Stimulated activated CD4-positive, alpha-beta T cell treated with anti-CD3 and anti-CD28 coated beads, TNF-alpha, amount 100 ng/mL, for 24 hours (primary cell): ENCODE measurements around the gene MYO10.
"Not testable (repeated sequence)": the region's sequence is repeated elsewhere in the genome, so short reads cannot be mapped to it uniquely, and the experiment has no call there.

Source experiments
- DNase-seq, 3 experiments: peaks; one replicate each; pipeline ENCODE4 v3.0.0-alpha.2; 2020; ENCODE audit warnings: low read depth in 3 of 3

The MYO10 gene

DNA sequence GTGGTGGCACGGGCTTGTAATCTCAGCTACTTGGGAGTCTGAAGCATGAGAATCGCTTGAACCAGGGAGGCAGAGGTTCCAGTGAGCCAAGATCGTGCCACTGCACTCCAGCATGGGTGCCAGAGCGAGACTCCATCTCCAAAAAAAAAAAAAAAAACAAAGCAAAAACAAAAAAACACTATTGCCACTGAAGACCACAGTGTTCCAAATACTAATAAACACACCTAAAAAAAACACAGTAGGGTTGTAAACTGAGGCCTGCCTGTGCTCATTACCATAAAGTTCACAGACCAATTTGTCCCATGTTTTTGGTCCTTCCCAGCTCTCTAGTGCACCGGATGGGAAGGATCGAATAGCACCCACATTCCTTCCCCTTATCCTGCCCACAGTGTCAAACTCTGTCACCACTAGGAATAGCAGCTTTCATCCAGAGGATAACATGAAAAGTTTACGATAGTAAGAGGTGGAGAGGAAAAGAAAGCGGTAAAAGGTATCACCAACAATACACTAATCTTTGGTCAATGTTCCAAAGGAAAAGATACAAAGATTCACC lies 49.2 kb downstream of the MYO10 start:
- DNase-seq: no peak

DNA sequence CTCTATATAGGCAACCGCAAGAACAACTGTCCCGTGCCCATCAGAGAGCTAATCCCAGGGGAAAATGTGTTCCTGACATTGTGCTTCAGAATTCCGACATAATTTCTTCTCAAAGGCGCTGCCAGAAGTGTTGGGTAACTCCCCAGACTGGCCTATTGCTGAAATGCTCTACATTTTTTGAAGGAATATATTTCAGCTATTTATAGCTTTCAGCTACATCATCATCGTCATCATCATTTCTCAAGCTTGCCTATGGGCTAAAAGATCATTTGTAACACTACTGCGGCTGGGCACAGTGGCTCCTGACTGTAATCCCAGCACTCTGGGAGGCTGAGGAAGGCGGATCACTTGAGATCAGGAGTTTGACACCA lies 49.7 kb downstream of the MYO10 start:
- DNase-seq: no peak

DNA sequence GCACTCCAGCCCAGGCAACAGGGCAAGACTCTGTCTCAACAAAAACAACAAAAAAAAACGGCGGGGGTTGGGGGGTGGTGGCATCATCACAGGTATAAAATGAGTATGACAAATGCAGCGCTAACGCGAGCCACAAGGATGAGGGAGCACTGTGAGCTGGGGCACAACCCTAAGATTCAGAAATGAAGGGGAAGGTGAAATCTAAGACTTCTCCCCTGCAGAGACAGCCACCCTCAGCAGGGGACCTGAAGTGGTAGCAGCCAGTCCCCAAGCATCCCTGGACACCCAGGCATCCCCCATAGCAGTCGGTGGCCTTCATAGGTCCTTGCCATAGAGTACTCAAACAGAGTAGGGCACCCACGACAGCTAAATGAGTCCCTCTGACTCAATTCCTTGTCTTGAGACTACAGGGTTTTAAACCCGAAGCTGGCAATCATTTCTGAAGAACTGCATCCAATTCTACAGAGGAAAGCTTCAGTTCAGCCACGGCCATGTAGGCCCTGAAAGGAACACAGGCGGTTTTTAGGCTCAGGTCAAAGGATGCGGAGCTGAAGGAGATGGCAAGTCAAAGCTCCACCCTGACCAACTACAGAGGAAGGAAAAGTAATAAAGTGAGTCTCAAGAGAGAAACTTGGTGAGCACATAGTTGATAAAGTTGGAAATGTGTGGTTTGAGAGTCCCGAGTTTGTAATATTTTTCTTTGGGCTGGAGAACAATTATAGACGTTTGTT lies 50.3 kb downstream of the MYO10 start:
- DNase-seq: no peak

DNA sequence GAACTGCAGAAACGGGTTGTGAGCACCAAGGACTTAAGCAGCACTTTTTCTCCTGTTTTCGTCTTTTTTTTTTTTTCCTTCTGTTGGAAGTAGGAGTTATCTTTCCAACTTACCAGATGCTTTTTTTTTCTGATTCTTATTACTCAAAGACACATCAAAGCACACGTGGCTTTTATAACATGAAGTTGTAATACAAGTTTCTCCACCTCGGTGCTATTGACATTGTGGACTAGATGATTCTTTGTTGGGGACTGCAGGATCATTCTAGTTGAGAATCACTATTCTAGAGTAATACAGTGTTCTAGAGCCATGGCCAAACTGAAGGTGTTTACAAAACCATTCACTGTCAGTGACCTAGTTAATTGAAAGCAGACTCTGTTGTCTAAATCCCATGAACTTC lies 51.5 kb downstream of the MYO10 start:
- no peak for DNase-seq

DNA sequence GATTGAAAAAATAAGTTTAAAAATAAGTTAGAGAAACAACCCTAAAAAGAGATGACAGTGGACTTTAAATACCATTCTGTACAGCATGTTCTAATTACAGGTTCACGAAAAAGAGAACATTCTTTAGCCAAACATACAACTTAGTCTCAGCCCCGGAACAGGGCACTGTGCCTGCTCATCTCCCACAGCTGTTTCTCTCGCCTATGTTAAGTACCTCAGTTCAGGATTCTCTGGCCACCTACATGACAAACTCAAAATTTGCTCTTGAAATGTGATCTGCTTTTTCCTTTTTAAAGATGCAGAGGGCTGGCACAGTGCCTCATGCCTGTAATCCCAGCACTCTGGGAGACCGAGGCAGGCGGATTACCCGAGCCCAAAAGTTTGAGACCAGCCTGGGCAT lies 52.3 kb downstream of the MYO10 start:
- DNase-seq: no peak

DNA sequence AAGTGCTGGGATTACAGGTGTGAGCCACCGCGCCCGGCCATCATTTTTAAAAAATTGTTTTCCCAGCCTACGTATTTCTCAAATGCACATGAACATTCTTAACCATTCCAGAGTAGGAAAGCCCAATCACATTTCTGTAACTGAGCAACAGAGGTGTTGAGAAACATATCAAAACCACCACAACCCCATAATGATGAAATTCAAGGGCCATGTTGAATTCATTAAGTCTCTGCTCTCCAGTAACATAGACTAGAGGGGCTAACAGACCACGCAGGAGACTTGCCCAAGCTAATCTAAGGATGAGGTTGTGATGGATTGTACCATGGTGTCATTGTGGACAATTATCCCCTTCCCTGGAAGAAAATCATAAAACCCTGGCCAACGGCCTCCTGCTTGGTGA lies 52.9 kb downstream of the MYO10 start:
- DNase-seq: no peak

DNA sequence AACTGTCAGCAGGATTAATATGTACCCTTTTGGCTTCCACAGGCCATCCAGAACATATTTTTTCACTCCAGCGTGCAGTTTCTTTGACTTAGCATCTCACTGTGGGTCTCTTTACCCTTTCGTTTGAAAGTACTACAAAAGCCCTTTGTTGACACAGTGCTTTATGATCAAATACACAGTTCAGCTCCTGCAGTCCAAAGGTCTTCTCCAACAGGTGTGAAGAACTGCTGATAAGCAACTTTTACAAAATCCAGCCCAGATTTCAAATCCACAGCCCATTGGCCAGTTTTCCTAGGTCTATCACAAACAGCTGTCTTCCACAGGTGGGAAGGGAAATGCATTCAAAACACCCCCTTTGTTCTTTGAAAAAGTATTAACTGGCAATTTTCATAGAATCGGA lies 54.8 kb downstream of the MYO10 start:
- DNase-seq: no peak

DNA sequence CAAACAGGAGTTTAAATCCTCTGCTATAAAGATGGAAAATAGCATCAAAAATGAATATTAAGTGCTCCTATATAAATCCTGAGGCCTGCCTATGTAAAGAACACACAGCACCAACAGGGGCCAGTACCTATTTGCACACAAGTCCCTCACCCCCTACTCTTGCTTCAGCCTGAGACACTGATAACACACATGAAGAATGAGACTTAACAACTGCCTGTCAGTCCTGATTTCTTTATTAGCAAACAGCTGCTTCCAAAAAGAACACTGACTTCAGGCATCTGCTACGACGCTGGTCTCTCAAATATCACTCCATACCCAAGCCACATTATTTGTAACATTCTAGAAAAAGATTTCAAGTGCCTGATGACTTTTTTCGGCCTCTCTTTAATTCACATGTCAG lies 55.5 kb downstream of the MYO10 start:
- DNase-seq: no peak

DNA sequence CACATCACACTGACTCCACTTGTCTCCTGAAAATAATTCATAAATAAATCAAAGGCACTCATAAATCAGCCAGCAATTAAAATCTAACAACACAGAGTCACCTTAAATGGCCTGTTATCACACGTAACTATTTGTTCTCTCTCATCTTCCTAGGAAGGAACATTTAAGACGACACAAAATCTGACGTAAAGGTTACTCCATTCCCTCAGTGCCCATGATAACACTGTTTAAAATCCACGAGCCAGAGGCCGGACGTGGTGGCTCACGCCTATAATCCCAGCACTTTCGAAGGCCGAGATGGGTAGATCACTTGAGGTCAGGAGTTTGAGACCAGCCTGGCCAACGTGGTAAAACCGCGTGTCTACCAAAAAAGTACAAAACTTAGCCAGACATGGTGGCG lies 56.4 kb downstream of the MYO10 start:
- DNase-seq: no peak

DNA sequence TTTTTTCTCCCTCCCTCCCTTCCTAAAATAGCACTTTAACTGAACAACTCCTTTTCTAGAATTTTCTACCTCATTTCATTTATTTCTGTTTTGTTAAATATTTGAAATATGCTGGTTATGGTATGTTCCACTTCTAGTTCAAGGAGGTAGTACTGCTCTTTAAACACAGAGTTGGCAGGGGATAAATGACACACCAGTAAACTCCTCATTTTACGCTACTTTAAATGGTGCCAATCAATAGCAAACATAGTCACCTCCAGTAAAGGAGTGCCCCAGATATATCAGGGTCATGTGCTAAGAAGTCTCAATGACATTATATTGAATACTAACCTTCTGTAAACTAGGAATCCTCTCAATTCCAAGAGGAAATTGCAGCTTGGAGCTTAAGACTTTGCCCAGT lies 56.9 kb downstream of the MYO10 start:
- no peak for DNase-seq

DNA sequence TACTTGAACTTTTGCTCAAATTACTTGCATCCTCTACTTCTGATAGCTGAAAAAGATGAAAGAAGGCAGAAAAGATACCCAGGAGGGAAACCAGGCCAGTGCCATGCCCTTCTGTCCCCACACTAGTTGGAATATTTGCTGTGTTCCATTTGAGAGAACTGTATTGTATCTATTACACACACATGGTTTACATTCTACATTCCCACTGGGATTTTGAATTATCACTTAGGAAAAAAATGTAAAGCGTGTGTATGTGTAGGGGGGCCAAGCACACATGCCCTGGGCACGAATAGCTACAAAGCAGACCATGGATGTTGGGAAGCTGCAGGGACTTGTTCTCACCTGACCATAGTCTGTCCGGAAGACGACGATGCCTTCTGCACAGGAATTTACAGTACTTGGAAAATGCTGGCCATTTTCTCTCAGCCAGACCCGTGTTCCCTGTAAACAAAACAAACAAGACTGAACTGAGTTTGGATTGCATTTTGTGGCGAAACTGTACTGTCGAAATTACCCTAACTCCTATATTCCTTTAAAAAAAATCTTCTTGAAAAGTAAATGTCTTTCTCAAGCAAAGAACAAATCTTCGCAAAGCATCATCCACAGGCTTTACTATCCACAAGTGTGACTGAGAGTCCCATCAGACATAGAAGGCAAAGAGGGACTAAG lies 58.7 kb downstream of the MYO10 start:
- no peak for DNase-seq

DNA sequence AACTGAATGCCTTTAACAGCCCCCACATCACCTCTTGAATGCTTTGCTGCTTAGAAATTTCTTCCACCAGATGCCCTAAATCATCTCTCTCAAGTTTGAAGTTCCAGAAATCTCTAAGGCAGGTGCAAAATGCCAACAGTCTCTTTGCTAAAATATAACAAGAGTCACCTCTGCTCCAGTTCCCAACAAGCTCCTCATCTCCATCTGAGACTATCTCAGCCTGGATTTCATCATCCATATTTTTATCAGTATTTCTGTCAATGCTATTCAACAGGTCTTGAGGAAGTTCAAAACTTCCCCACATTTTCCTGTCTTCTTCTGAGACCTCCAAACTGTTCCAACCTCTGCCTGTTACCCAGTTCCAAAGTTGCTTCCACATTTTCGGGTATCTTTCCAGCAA lies 61.7 kb downstream of the MYO10 start:
- DNase-seq: not testable (repeated sequence)

DNA sequence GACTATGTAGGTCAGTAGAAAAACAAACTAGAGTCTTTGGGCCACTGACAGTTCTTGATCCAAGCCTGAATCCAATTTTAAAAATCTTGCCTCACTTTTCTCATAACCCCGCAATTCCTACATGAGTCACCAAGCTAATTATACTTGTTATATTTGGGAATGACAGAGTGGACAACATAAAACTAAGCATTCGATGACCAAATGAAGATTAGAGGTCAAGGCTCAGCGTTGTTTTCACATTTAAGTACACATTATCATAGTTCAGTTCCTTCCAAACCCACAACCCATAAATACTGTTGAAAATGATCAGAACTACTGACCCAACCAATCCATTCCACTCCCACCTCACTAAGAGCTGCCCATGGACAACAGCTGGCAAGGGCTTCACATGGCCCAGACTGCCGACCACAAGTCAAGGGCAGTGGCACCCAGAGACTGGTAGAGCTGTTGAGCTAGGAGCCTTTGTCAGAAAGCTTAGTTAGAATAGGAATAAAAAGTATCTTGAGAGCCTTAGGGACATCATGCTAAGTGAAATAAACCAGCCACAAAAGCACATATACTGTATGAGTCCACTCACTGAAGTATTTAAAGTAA lies 64.2 kb downstream of the MYO10 start:
- DNase-seq: no peak

DNA sequence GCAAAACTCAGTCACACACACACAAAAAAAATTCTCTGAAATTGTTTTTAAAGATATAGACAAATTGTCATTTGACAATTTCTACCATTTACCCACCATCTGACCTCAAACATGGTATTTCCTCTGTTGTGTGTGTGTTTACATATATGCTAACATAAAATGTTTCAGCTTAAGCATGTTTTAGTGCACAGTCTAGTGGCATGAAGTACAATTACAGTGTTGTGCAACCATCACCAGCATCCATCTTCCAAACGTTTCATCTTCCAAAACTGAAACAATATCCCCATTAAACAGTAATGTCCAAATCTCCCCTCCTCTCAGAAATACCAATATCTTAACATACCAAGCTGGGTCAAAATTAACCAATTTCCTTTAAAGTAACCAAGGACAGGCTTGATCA lies 65.2 kb downstream of the MYO10 start:
- no peak for DNase-seq

DNA sequence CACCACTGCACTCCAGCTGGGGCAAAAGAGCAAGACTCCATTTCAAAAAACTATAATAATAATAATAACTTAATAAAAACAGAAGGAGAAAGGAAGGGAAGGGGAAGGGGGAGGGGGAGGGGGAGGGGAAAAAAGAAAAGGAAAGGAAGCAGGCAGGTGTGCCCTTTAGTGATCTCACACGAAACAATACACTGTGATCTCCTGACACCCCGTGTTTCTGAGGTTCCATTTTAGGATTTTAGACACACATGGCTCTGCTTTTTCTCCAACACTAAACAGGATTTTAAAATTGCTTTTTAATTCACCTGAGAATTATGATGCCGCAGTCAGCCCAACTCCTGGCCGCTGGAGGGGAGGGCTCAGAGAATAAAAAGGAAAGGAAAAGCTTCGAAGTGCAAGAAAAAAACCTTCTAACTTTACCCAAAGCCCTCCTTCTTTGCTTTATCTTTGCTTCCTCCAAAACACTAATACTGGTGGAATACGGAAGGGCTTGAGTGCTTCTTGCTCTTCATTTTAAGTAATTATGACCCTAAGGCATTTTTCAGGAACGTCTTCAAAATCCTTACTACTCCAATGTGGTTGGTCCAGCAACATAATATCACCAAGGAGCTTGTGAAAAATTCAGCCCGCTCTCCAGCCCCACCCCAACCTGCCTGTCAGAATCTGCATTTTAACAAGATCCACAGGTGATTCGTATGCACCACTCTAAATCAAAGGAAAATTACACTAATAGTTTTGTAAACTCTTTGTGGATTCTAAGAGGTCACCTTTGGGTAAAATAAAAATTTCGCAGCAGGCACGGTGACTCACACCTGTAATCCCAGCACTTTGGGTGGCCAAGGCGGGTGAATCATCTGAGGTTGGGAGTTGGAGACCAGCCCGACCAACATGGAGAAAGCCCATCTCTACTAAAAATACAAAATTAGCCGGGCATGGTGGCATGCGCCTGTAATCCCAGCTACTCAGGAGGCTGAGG lies 66.0 kb downstream of the MYO10 start:
- DNase-seq: no peak

DNA sequence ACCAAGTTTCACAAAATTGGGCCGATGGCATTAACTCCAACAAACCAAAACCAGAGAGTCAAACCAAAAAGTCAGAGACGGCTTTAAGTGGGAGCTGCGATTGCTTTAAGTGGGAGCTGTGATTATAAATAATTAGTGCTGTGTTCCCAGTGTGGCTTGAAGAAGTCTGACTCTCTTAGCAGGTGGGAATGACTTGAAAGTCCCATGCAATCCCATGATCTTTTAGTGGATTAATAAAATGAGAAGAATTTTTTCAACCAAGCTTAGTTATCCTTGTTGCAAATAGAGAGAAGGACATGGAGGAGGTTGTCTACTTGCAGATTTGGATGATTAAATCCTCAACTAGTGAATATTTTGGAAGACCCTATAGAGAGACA lies 68.5 kb downstream of the MYO10 start:
- DNase-seq: no peak

DNA sequence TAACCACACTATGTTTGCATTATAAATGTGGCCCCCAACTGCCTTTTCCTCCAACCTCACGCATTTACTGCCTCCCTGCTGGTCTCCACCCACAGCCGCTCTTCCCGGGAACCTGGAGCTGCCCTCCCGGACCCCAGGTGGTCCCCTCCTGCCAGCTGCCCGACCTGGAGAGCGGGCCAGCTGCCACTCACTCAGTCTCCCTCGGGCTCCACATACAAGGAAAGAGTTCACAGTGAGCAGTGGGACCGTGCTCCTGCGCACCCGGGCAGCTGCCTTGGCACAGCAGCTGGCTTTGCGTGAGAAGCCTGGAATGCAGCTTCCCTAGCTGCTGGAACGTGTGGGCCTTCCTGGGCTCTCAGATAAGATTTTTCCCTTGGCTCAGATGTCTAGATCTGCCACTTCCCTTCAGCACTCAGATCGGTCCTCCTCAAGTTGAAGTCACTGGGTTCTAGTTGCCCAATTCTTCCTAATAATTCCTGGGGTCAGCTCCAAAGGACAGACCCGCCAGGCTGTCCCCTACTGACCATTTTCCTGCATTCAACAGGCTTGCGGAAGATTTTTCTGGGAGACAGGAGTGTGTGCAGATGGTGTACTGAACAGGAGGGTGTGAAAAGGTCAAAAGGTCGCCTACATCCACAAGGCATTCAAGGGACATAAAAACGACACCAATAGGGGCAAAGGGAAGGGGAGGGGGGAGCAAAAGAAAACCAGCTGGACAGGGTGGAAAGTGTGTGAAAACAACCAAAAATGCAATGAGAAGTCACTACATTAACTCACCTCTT lies 69.1 kb downstream of the MYO10 start:
- DNase-seq: no peak

DNA sequence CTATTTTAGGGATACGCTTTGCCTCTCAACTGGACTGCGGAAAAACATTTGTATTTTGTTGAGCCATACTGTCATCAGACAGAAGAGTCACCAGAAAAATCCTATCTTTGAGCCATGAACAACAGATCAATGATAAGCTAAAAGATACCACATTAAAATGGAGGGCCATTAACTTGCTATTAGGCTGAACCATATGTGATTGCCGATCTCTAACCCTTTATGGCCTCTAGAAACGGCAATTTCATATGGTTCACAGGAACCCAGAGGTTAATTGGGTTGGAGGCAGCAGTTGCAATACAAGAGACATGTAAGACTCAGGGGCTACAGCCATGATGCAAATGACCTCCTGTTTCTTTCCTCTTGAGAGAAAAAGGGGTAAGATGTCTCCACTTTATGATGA lies 69.8 kb downstream of the MYO10 start:
- no peak for DNase-seq

DNA sequence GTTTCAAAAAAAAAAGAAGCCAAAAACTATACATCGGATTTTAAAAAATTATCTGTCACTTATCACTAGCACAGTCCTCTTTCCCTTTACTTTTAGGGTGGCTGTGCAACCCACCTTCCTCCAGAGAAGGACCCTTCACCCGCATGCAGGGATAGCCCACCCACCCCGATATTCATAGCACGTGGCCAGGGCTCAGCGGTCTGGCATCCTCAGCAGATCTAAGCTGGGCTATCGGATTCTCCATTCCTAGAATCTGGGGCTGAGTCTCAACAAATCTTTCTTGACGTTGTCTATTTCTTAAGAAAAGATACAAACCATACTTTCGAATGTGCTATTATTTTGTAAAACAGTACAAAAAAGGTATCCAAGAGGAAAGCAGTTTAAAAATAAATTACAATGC lies 70.9 kb downstream of the MYO10 start:
- no peak for DNase-seq

DNA sequence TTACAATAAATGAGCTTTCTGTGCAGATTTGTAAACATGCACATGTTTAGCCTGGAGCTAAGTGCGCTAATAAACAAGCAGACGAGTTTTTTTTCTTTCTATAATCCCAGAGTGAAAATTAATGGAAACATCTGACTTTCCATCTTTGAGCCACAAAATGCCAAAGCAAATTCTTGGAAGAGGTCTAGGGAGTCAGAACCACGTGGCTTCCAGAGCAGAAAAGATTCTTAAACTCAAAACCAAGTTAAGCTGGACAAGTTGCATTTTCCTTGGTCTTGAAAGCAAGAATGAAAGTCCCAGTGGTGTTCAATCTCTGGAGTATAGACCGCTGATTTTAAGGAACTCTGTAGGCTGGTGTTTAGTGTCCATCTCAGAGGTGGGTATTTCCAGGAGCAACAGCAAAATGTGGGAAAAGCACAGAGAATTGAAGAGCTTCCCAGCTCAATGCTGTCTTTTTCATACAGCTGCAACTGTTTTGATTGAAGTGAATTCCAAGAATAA lies 71.4 kb downstream of the MYO10 start:
- no peak for DNase-seq

DNA sequence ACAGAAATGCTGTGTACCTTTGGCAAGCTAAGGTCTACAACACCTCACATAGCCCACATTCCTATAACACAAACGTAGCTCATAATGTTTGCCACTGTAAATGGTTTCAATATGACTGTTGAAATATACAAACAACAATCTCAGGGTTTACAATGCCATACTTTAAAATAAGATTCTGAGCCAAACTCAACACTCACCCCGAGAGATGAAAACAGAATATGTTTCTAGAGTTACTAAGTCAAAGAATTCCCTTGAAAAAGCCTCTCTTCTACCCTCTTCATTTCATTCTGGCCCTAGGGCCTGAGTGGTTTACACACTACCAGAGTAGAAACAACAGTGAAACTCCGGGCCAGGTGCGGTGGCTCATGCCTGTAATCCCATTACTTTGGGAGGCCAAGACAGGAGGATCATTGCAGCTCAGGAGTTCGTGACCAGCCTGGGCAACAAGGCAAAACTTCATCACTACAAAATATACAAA lies 72.6 kb downstream of the MYO10 start:
- DNase-seq: no peak
